Suprapubic skin (tissue), 4 donors: ENCODE results near the gene TCHH.

ENCODE experiments used
- CTCF ChIP-seq, 2 donors: fragments of 200-600 bp in 1 of 2; fragments of 450-650 bp in 1 of 2; sonication (generic) in 1 of 2; IDR thresholded peaks; one replicate each; pipeline ENCODE4 v1.5.1; 2016 to 2019; ENCODE audit warnings: antibody characterized with exemption in 2 of 2, mild to moderate bottlenecking in 1 of 2, moderate library complexity in 1 of 2
- EP300 ChIP-seq: sonication (generic); formaldehyde crosslinking; IDR thresholded peaks from one replicate; pipeline ENCODE4 v1.6.1; 2017; ENCODE audit warnings: antibody characterized with exemption
- POLR2A ChIP-seq, 2 donors: fragments of 450-650 bp; IDR thresholded peaks; one replicate each; pipeline ENCODE4 v1.6.1; 2017; ENCODE audit warnings: antibody characterized with exemption in 2 of 2, mild to moderate bottlenecking in 2 of 2, moderate library complexity in 2 of 2
- POLR2AphosphoS5 ChIP-seq, 3 donors: sonication (generic); formaldehyde crosslinking; IDR thresholded peaks; one replicate each; pipeline ENCODE4 v1.6.1; 2017; ENCODE audit warnings: antibody characterized with exemption in 3 of 3

GRCh38 chr1:152071123-152071522 lies 44.1 kb downstream of the TCHH start:
- TF ChIP-seq CTCF (IDR thresholded peaks at IDR 0.05): no peak
- TF ChIP-seq POLR2AphosphoS5 (IDR thresholded peaks at IDR 0.05): no peak
- TF ChIP-seq POLR2A (IDR thresholded peaks at IDR 0.05): no peak
- TF ChIP-seq EP300: no peak
